ENCODE measurements around the gene NKAIN2.

Gene NKAIN2

DNA sequence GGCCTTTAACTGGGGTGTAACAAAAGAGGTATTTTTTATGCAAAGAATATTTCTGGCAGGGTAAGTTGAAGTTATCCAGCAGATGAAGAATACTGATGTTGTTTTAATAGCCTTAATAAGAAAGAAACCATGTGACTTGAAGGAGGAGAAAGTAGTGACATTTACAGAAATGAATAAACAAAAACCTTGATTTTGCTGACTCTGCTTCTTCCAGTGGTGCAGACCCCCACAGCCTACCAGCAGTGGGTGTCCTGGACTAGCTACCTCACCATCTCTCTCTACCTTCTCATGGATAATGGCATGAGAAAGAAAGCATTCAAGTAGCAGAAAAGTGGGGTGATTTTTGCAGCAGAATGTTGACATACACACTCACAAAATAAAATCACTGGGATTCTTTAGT, 996.0 kb downstream of the NKAIN2 start:
- TF ChIP-seq GLIS3 (CRISPR knock-in tag; IDR thresholded peaks at IDR 0.05) (no peak), RARB (CRISPR knock-in tag; IDR thresholded peaks at IDR 0.05) (no peak), BACH2 (CRISPR knock-in tag; IDR thresholded peaks at IDR 0.05; ENCODE audit: borderline replicate concordance) (no peak)
- TF ChIP-seq, protein P1, sequence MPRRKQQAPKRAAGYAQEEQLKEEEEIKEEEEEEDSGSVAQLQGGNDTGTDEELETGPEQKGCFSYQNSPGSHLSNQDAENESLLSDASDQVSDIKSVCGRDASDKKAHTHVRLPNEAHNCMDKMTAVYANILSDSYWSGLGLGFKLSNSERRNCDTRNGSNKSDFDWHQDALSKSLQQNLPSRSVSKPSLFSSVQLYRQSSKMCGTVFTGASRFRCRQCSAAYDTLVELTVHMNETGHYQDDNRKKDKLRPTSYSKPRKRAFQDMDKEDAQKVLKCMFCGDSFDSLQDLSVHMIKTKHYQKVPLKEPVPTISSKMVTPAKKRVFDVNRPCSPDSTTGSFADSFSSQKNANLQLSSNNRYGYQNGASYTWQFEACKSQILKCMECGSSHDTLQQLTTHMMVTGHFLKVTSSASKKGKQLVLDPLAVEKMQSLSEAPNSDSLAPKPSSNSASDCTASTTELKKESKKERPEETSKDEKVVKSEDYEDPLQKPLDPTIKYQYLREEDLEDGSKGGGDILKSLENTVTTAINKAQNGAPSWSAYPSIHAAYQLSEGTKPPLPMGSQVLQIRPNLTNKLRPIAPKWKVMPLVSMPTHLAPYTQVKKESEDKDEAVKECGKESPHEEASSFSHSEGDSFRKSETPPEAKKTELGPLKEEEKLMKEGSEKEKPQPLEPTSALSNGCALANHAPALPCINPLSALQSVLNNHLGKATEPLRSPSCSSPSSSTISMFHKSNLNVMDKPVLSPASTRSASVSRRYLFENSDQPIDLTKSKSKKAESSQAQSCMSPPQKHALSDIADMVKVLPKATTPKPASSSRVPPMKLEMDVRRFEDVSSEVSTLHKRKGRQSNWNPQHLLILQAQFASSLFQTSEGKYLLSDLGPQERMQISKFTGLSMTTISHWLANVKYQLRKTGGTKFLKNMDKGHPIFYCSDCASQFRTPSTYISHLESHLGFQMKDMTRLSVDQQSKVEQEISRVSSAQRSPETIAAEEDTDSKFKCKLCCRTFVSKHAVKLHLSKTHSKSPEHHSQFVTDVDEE (CRISPR knock-in tag; IDR thresholded peaks at IDR 0.05), result no peak
- ATAC-seq, result no peak

DNA sequence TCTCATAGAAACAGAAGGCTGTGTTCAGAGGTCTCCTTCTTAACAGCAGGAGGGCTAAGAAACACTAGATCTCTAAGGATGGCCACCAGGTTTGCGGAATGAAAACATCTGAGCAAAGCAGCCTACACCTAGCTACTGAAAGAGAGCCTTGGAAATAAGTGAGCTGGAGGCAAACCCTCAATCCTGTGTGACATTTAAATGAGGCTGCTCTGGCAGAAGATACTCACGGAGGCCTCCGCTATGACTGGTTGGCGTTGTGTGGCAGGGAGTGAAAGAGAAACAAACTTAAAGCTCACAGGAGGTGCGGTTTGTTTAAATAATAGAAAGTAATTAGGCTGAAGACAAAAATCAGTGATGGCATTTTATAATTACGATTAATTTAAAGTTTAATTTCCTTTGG, 996.6 kb downstream of the NKAIN2 start:
- no peak for TF ChIP-seq PPARA (CRISPR knock-in tag; IDR thresholded peaks at IDR 0.05; ENCODE audit: borderline replicate concordance)
- TF ChIP-seq SNAI2 (CRISPR knock-in tag; IDR thresholded peaks at IDR 0.05), result no peak
- no peak for TF ChIP-seq ZFP30 (CRISPR knock-in tag; IDR thresholded peaks at IDR 0.05)
- TF ChIP-seq CSDC2 (CRISPR knock-in tag; IDR thresholded peaks at IDR 0.05), result no peak
- TF ChIP-seq, protein P2, sequence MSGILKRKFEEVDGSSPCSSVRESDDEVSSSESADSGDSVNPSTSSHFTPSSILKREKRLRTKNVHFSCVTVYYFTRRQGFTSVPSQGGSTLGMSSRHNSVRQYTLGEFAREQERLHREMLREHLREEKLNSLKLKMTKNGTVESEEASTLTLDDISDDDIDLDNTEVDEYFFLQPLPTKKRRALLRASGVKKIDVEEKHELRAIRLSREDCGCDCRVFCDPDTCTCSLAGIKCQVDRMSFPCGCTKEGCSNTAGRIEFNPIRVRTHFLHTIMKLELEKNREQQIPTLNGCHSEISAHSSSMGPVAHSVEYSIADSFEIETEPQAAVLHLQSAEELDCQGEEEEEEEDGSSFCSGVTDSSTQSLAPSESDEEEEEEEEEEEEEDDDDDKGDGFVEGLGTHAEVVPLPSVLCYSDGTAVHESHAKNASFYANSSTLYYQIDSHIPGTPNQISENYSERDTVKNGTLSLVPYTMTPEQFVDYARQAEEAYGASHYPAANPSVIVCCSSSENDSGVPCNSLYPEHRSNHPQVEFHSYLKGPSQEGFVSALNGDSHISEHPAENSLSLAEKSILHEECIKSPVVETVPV (CRISPR knock-in tag; IDR thresholded peaks at IDR 0.05), result no peak
- TF ChIP-seq ISL1 (CRISPR knock-in tag; IDR thresholded peaks at IDR 0.05), result no peak
- no peak for TF ChIP-seq BACH2 (CRISPR knock-in tag; IDR thresholded peaks at IDR 0.05; ENCODE audit: borderline replicate concordance)
- no peak for TF ChIP-seq RARB (CRISPR knock-in tag; IDR thresholded peaks at IDR 0.05)
- no peak for TF ChIP-seq ZNF8 (CRISPR knock-in tag; IDR thresholded peaks at IDR 0.05)
- TF ChIP-seq ZNF565 (CRISPR knock-in tag; conservative IDR thresholded peaks at IDR 0.05; ENCODE audit: low read depth), result no peak
- ATAC-seq, result no peak

DNA sequence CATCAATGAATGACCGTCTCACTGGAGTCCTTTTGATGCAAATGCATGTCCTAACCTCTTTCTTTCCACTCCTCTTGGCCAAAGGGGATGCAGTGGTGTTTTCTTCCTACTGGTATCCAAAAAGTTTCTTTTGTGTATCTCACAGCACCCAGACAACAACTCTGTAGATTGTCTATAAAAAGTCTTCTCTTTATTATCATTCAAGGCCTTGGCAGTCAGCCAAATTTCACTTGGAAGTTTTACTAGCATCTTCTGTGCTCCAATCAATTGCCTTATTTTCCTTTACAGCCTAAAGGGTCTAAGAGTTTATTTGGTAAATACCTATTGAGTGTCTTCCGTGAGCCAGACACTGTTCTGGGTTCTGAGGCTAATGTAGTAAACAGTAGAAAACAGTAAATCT, 1008.4 kb downstream of the NKAIN2 start:
- TF ChIP-seq ZNF8 (CRISPR knock-in tag; IDR thresholded peaks at IDR 0.05), result no peak
- TF ChIP-seq ISL1 (CRISPR knock-in tag; IDR thresholded peaks at IDR 0.05), result no peak
- no peak for TF ChIP-seq CSDC2 (CRISPR knock-in tag; IDR thresholded peaks at IDR 0.05)
- TF ChIP-seq, protein P2 (CRISPR knock-in tag; IDR thresholded peaks at IDR 0.05), result no peak
- TF ChIP-seq, protein P1 (CRISPR knock-in tag; IDR thresholded peaks at IDR 0.05), result no peak
- TF ChIP-seq SNAI2 (CRISPR knock-in tag; IDR thresholded peaks at IDR 0.05), result no peak
- no peak for TF ChIP-seq ZNF70 (CRISPR knock-in tag; IDR thresholded peaks at IDR 0.05)
- no peak for TF ChIP-seq RARB (CRISPR knock-in tag; IDR thresholded peaks at IDR 0.05)
- TF ChIP-seq ZC3H10 (CRISPR knock-in tag; IDR thresholded peaks at IDR 0.05), result no peak
- TF ChIP-seq ESRRG (CRISPR knock-in tag; IDR thresholded peaks at IDR 0.05), result no peak
- TF ChIP-seq OSR1 (CRISPR knock-in tag; IDR thresholded peaks at IDR 0.05), result no peak
- TF ChIP-seq PPARA (CRISPR knock-in tag; IDR thresholded peaks at IDR 0.05; ENCODE audit: borderline replicate concordance), result no peak
- no peak for TF ChIP-seq ZNF565 (CRISPR knock-in tag; conservative IDR thresholded peaks at IDR 0.05; ENCODE audit: low read depth)
- TF ChIP-seq ZFP3 (CRISPR knock-in tag; IDR thresholded peaks at IDR 0.05), result no peak
- TF ChIP-seq, protein P3, sequence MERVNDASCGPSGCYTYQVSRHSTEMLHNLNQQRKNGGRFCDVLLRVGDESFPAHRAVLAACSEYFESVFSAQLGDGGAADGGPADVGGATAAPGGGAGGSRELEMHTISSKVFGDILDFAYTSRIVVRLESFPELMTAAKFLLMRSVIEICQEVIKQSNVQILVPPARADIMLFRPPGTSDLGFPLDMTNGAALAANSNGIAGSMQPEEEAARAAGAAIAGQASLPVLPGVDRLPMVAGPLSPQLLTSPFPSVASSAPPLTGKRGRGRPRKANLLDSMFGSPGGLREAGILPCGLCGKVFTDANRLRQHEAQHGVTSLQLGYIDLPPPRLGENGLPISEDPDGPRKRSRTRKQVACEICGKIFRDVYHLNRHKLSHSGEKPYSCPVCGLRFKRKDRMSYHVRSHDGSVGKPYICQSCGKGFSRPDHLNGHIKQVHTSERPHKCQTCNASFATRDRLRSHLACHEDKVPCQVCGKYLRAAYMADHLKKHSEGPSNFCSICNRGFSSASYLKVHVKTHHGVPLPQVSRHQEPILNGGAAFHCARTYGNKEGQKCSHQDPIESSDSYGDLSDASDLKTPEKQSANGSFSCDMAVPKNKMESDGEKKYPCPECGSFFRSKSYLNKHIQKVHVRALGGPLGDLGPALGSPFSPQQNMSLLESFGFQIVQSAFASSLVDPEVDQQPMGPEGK (CRISPR knock-in tag; IDR thresholded peaks at IDR 0.05; ENCODE audit: borderline replicate concordance), result no peak
- TF ChIP-seq, protein P4, sequence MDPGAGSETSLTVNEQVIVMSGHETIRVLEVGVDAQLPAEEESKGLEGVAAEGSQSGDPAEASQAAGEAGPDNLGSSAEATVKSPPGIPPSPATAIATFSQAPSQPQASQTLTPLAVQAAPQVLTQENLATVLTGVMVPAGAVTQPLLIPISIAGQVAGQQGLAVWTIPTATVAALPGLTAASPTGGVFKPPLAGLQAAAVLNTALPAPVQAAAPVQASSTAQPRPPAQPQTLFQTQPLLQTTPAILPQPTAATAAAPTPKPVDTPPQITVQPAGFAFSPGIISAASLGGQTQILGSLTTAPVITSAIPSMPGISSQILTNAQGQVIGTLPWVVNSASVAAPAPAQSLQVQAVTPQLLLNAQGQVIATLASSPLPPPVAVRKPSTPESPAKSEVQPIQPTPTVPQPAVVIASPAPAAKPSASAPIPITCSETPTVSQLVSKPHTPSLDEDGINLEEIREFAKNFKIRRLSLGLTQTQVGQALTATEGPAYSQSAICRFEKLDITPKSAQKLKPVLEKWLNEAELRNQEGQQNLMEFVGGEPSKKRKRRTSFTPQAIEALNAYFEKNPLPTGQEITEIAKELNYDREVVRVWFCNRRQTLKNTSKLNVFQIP (CRISPR knock-in tag; IDR thresholded peaks at IDR 0.05; ENCODE audit: borderline replicate concordance, low read depth), result no peak
- TF ChIP-seq GLIS3 (CRISPR knock-in tag; IDR thresholded peaks at IDR 0.05), result no peak
- TF ChIP-seq, protein P5, sequence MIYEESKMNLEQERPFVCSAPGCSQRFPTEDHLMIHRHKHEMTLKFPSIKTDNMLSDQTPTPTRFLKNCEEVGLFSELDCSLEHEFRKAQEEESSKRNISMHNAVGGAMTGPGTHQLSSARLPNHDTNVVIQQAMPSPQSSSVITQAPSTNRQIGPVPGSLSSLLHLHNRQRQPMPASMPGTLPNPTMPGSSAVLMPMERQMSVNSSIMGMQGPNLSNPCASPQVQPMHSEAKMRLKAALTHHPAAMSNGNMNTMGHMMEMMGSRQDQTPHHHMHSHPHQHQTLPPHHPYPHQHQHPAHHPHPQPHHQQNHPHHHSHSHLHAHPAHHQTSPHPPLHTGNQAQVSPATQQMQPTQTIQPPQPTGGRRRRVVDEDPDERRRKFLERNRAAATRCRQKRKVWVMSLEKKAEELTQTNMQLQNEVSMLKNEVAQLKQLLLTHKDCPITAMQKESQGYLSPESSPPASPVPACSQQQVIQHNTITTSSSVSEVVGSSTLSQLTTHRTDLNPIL (CRISPR knock-in tag; IDR thresholded peaks at IDR 0.05; ENCODE audit: low read depth), result no peak
- TF ChIP-seq BACH2 (CRISPR knock-in tag; IDR thresholded peaks at IDR 0.05; ENCODE audit: borderline replicate concordance), result no peak
- no peak for ATAC-seq
